Chondrocyte (in vitro differentiated cells): ENCODE measurements around the gene SPTLC1. TPM values are rescaled to one million over a fixed set of nuclear protein-coding genes. Genes with fewer than 3 reads are reported as not detected.

Source experiments
- DNase-seq: peaks from one replicate; pipeline ENCODE4 v3.0.0; 2021; ENCODE audit warnings: mixed read lengths, low spot score
- H3K27ac Mint-ChIP-seq: one replicate; pipeline ENCODE4 v1.8.0; 2021; ENCODE audit warnings: mild to moderate bottlenecking, moderate library complexity, mixed read lengths; ENCODE audit not compliant: unreplicated experiment
- H3K27me3 Mint-ChIP-seq: 2 replicates; pipeline ENCODE4 v1.8.0; 2021; ENCODE audit warnings: low read depth, mixed read lengths
- H3K36me3 Mint-ChIP-seq: 2 replicates; pipeline ENCODE4 v1.8.0; 2021; ENCODE audit warnings: low read depth, mixed read lengths
- H3K4me1 Mint-ChIP-seq: 2 replicates; pipeline ENCODE4 v1.8.0; 2021; ENCODE audit warnings: low read depth, mild to moderate bottlenecking, mixed read lengths
- H3K4me3 Mint-ChIP-seq: one replicate; pipeline ENCODE4 v1.8.0; 2021; ENCODE audit warnings: mild to moderate bottlenecking, moderate library complexity, mixed read lengths; ENCODE audit not compliant: unreplicated experiment
- H3K9me3 Mint-ChIP-seq: 2 replicates; pipeline ENCODE4 v1.8.0; 2021; ENCODE audit warnings: low read depth, mixed read lengths
- CTCF ChIP-seq: fragments of 200-600 bp; sonication (generic); IDR thresholded peaks from 2 replicates; pipeline ENCODE4 v1.5.0; 2021; ENCODE audit warnings: antibody characterized with exemption, mild to moderate bottlenecking, moderate library complexity
- total RNA-seq: library from RNA; stranded (reverse); gene quantifications from 3 replicates; pipeline ENCODE4 v1.2.1, GENCODE V29; 2021

SPTLC1 gene
- total RNA-seq, 1 donor from 2014 or later = 88.9 TPM

GRCh38 chr9:91992461-91993041 lies 122.7 kb downstream of the SPTLC1 start:
- DNase-seq = no peak
- Mint-ChIP-seq H3K27ac (no peak overlapping the region), H3K27me3 (peaks cover 2% of the 10 kb centered on the region), H3K4me1 (no peaks in the 10 kb centered on the region), H3K4me3 (no peak overlapping the region), H3K36me3 (peaks cover 6% of the 10 kb centered on the region), H3K9me3 (peaks cover 9% of the 10 kb centered on the region)
- no peak for TF ChIP-seq CTCF

GRCh38 chr9:91991721-91992341 lies 123.4 kb downstream of the SPTLC1 start:
- no peak for TF ChIP-seq CTCF
- Mint-ChIP-seq H3K9me3 (peaks cover 9% of the 10 kb centered on the region), H3K36me3 (peaks cover 6% of the 10 kb centered on the region), H3K27me3 (peaks cover 2% of the 10 kb centered on the region), H3K4me3 (no peak overlapping the region), H3K4me1 (no peaks in the 10 kb centered on the region), H3K27ac (no peak overlapping the region)
- DNase-seq = no peak

DNA sequence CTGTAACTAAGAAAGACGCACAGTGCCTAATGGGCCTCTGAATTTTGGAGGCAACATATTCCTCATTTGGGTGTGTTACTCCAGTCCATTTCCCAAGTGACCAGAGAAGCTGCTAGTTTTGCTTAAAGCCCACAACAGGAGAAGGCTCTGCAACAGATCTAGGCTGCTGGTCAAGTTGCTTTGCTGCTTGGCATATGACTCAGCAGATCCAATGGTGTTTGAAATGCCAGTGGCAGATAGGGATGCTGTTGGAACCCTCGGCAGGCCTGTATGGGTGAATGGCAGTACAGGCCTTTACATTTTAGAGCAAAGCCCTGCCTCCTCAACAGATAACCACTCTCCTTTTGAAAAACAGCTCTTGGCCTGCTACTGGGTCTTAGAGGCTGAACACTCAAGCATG lies 129.0 kb downstream of the SPTLC1 start:
- no peak for TF ChIP-seq CTCF
- H3K4me3 Mint-ChIP-seq = no peak overlapping the region
- no peak for DNase-seq
- peaks cover 15% of the 10 kb centered on the region for H3K9me3 Mint-ChIP-seq
- no peaks in the 10 kb centered on the region for H3K27me3 Mint-ChIP-seq
- H3K27ac Mint-ChIP-seq = no peak overlapping the region
- peaks cover 5% of the 10 kb centered on the region for H3K36me3 Mint-ChIP-seq
- H3K4me1 Mint-ChIP-seq = no peaks in the 10 kb centered on the region

GRCh38 chr9:91985692-91986091 lies 129.5 kb downstream of the SPTLC1 start:
- no peak for DNase-seq
- no peak for TF ChIP-seq CTCF
- Mint-ChIP-seq H3K36me3 (peaks cover 5% of the 10 kb centered on the region), H3K27me3 (no peaks in the 10 kb centered on the region), H3K4me3 (no peak overlapping the region), H3K4me1 (no peaks in the 10 kb centered on the region), H3K27ac (no peak overlapping the region), H3K9me3 (peaks cover 18% of the 10 kb centered on the region)

Other genes starting within 250 kb of the SPTLC1 start
- 16.0 to 19.4 TPM (median 18.6 TPM) in 3 replicates for gene ROR2, start 165.2 kb downstream of the SPTLC1 start, total RNA-seq
- 176 to 249 TPM (median 237 TPM) in 3 replicates for gene IARS1, start 178.3 kb upstream of the SPTLC1 start, total RNA-seq
- gene NOL8, start 209.9 kb upstream of the SPTLC1 start, total RNA-seq = 28.3 to 39.7 TPM (median 30.5 TPM) in 3 replicates
- gene CENPP, start 210.5 kb upstream of the SPTLC1 start, total RNA-seq = 7.7 to 19.7 TPM (median 9.2 TPM) in 3 replicates